Activated CD4-positive, alpha-beta T cell treated with anti-CD3 and anti-CD28 coated beads for 48 hours (primary cell): Measurements from ENCODE around the gene COL4A1.
A peak's percentile ranks its signal among the peaks of the same experiment; 100 is the strongest.

ENCODE experiments used
- DNase-seq: peaks from one replicate; pipeline ENCODE4 v3.0.0-alpha.2; 2020

Gene COL4A1

DNA sequence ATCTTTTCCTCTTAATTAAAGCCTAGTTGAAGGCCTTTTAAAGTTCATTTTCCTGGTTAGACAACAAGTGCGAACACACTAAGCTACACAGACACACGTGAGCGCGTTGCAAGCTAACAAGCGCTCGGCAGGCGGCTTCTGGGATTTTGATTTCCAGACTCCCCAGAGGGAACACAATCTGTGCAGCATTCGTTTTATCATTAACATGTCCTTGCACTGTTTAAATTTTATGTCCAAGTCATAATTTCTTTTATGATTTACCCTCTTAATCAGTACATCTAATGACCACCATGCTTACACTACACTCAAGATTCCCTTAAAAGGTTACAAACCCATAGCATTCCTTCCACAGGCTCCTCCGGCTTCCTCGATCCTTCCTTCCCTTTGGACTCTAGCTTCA lies 16.8 kb downstream of the COL4A1 start:
- no peak for DNase-seq

DNA sequence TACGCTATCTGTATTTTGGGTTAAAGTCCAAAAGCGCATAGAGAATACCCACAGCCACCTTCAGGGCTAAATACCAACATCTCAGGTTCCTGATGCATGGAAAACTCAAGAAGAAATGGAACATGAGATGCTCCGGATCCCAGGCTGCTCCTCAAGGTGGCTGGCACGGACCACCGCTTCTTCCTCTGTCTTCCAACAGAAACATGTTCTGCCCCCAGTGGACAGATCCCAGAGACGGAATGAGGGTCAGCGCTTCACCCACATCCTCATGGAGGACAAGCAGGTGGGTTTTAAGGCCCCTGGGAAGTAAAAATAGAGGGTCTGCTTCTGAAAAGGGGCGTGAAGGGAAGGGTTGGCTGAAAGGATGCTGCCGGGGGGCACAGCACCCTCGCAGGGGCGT lies 17.3 kb downstream of the COL4A1 start:
- DNase-seq, result no peak

DNA sequence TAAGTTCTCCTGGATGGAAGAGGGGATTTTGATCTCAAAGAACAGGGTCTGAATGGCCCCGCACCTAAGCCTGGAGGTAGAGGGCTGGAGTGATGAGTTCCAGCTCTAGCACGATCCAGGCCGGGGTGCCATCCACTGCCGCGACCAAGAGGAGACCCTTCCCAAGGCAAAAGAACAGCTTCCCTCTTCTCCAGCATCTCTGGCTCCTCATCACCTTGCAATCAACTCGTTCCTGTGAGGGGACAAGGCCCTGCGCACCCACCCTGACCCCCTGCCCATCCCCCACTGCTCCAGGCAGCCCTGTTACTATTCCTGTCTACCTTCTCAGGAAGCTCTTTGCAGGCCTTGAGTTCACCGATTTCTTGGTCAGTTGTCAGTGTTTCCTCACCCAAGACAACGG lies 17.8 kb downstream of the COL4A1 start:
- DNase-seq, result no peak

DNA sequence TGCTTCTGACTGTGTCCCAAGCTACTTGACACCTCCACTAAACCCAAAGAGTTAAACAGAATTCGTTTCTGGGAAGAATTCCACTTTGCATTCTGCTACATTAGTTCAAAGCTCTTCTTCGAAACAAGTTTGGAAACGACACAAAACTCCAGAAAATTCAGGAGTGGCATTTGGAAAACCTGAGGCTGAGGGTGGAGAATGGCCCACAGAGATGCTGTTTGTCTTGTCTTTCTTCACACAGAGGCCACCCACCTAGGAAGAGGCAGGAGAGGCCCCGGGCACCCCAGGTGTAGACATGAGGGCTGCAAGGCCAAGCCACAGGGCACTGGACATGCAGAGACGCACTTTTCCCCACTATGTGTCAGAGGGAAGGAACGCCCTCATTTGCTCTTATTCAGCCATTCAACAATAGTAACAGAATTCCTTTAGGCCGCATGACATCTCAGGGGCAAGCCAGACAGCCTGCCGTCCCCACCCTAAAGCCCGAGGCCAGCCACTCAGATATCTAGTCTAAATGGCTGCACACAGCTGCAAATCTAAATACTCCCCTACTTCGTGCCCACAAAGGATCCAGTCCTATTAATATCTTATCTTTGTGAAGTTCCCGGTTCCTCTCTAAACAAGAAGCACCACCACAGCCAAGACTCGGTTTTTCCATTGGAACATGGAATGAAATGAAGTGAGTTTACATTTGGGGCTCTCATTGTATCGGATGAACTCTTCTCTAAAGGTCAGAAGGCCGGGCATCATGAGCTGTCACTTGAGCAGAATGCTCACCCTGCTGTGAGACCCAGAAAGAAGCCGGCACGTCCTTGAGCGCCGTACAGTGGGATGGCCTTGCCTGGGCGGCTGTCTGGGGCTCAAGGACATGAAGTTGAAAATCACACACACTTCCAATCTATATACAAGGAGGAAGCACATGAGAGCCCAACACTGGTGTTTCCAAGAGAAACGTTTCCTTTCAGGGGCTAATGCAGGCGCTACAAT lies 19.8 kb downstream of the COL4A1 start:
- no peak for DNase-seq

DNA sequence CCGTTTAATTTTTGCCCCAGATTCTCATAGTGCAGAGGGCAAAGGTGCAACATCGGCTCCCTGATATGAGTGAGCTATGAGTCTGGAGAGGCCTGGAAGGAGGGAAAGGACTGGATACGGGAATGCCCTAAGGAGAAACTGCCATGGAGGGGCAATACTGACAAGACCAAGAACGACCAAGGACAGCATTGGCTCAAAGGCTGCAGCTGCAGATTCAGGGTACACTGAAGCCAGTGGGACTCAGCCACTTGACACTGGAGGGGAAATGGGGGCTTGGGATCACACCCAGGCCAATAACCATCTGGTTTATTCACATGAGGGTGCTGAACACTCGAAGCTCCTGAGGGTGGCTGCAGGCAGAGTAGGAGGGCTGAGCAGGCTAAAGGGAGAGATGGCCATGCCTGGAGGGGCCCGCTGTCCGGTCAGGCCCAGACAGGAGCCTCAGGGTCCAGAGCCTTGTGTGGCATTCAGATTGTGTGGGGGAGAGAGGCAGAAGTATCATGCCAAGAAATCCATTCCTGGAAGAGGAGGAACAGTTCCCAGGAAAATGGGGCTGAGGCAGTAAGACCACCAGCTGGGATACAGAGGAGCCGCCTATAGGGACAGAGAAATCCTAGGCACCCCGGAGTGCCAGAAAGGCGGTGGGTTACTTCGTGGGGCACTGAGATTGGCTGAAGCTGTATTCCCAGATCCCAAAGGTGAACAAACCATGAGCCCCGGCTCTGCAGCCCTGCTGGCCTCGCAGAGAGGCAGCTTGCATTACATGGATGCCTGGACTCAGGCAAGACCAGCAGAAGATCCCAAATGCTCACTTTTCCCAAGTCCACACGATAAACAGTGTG lies 20.7 kb downstream of the COL4A1 start:
- no peak for DNase-seq

DNA sequence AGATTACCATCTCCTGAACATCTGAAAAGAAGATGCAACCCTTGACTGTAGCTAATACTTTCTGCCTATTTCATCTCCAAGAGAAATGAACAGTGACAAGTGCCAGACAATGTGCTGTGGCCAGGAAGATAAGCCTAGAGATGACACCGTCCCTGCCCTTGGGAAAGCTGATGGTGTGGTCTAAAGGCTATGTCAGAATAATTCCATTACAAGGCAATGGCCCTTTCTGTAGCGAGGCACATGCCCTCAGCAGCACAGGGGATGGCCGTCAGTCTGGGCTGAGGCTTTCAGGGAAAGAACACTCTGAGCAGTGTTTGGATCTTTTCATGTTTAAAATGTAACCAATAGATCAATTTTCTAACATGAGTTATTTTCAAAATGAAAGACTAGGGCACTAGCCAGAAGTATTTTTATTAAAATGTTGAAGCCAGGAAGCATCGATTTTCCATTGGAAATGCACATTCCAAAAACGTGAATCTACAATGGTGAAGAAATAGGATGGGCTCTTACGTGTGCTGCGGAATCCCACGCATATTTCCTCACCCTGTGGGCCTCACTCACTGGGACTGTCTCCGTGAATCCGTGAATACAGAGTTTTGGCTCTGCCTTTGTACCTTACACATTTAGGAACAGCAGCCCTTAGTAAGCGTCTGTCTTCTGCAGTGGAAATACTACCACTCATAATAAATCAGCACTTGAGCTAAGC lies 22.0 kb downstream of the COL4A1 start:
- DNase-seq, result no peak

DNA sequence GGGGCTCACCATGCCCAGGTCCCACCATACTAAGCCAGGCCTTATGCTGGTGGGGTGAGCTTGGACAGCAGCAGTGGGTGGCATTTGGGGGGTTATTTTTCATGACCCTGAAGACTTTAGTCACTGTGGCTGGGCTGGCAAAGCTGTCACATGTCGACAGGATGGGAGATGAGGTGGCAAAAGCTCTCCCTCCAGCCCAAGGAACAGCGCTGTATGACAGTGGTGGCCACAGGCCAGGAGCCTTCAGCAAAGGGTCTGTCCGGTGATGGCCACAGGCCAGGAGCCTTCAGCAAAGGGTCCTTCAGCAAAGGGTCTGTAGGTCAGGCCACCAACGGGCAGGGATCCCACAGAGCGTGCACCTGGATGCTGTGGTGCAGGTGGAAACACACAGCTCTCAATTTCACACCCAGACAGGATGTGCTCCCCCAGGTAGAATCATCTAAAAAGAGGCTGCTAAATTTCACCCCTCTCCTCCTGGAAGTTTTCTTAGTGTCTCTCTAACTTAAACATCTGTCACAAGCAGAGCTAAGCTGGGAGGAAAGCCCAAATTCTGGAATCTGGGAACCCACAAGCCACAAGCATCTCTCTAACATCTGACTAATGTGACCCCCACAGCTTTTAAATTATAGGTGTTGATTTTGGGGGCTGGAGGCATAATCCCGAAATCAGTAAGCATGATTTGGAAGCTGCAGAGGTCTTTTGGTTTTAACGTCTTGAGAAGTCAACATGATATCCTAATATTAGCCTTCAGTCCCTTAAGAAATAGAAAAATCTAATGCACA lies 23.0 kb downstream of the COL4A1 start:
- DNase-seq, result no peak

DNA sequence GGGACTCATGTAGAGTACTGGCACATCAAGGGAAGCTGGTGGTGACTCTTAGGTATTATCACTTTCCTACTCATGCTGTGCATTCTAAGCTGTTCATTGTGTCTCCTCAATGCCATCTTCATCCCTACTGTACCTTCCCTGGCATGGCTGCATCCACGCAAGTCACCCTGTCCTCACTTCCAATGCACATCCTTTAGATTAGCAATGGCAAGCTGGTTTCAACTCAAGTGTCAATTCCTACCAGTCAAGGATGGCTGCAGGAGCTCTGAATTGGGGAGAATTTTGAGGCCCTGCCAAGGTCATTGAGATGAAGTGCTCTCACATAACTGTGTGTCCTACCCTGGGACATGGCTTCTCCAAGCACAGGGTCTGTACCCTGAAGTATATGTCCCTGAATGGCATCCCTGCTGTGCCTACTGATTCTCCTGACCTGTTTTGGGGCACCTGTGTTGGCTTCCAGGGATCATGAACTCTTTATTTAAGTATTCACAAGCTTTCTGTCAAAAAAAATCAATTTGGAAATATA lies 24.6 kb downstream of the COL4A1 start:
- no peak for DNase-seq

DNA sequence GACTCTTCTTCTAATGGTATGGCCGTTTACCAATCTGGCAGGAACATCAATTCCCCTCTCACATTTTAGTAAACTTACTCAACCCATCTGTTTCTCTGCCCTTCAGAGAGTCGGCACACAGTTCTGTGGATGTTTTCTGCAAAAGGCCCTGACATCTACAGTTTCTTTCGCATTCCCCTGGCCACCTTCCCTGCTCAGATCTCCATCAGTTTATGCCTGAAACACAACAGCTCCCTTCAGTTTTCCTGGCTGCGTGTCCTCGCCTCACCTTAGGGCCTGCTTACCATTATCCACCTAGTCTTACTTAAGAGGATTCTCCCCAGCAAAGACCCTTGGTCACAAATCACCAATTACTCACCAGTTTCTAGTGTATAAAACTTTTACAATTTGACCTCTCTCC lies 25.2 kb downstream of the COL4A1 start:
- DNase-seq, result no peak

DNA sequence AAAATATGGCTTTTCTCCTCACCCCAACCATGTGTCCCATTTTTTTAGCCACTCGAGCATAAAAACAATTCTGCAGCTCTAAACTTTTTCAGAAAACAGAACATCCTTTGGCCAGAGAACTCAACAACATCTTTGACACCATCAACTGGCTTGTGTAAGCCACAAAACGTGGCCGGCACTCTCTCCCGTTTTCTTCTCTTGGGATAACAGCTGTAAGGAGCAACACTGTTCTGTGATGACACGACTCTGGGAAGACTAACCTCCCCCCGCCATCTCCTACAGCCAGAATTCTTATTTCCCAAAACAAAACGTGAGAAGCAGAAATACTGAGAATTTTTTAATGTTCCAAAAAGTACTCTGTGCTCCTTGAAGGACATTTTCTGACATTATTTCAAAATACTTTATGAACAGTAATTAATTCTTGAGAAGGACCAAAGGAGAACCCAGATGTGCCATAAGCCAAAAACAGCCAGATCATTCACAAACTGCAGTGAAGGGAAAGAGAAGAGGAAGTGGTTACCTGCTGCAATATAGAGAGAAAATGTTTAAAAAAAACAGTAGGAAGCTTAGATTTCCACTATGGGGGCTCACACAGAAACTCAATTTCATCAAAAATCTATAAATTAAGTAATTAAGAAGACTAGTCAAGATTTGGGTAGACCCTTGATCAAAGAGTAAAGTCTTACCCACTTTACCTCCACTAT lies 25.8 kb downstream of the COL4A1 start:
- no peak for DNase-seq

DNA sequence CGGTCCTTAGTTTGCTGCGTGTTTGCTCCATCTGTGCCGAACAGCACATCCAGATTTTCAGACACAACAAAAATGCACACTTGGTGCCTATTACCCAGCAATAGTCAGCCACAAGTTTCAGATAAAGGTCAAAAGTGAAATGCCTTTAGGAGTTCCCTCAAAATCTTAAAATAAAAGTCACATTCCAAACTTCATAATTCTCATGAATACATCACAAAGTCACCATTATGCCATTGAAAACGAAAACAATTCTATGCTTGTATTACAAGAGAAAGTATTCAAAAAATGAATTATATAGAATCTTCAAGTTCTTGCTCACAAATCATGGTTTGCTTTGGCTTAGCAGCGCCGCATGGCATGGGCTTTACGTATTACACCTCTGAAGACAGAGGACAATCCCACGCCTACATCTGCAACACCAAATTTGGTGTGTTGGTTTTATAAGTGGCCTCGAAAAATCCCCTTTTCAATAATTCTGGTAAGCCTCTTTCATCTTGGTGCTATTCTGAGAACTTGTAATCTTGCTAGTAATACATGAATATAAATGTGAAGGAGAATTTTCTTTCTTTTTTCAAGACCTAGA lies 26.6 kb downstream of the COL4A1 start:
- peak; percentile 6 for DNase-seq

DNA sequence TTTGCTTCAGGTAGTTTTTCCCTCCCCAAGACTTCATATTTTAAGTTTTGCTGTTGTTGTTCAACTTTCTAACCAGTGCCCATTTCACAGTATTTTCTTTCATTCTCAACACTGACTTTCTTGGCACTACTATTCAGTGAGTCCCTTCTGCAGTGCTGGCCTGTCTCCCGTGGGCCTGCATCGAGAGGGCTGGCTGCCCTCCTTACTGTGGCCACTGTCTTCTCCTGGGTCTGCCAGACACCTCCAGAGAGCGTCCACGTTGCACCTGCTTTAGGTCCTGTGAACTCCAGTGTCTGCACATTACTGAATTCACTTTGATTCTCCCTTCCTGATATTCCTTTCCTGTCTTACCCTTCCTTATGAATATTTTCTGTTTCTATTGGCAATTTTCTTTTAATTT lies 27.3 kb downstream of the COL4A1 start:
- no peak for DNase-seq

DNA sequence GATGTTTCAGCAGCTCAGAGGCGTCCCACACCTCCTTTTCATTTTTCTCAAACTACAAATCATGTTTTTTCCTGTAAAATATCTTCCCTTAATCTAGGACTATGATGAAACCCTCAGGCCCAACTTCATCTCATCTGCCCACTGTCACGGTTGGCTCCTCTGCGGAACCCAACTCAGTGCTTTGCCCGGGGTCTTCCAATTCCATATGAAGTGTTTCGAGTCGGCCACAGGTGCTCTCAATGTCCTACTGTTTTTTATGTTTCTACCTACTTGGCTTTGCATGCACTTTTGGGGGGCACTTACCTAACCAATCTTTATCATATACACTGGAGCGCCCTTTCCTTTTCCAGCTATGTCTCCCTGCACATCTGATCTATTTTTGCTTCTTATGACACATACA lies 28.1 kb downstream of the COL4A1 start:
- DNase-seq, result no peak

DNA sequence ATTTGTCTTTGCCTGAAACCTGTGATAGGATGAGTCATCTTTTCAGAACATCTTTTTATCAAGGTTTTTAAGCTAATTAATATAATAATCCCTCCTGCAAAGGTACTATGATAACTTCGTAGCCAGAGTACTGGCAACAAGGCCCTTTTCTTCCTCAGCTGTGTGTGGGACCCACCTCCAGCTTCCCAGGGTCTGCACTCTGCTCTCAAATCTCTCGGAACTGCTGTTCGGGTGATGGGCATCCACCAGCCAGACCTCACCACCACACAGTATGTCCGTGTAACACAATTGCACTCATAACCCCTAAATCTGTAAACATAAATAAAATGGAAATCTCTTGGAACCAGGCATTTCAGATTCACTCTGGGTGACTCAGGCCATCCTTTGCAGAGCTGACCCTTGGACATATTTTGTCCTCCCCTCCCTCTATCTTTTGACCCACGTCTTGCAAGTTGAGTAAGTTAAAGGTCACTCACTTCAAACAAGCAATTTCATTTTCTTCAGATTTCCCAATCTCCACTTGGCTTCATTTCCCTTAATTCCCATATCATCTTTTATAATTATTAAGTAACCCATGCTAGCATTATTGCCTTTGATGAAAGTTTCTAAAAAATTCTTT lies 29.5 kb downstream of the COL4A1 start:
- DNase-seq, result no peak

DNA sequence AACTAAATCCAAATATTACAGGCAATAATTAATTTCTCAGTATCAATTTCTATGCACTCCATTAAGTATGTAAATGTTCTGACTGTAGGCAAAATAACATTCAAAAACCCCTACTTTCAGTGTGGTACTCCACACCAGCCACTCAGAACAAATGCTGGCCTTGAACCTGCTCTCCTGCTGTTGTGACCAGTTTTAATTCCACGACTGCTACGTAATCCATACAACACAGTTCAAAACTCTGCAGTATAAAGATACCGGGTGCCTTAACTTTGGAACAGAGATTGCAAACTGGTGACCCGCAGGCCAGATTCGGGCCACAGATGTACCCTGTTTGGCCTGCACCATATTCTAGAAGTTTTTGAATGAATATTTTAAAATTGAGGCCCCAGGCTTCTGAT lies 30.4 kb downstream of the COL4A1 start:
- no peak for DNase-seq

DNA sequence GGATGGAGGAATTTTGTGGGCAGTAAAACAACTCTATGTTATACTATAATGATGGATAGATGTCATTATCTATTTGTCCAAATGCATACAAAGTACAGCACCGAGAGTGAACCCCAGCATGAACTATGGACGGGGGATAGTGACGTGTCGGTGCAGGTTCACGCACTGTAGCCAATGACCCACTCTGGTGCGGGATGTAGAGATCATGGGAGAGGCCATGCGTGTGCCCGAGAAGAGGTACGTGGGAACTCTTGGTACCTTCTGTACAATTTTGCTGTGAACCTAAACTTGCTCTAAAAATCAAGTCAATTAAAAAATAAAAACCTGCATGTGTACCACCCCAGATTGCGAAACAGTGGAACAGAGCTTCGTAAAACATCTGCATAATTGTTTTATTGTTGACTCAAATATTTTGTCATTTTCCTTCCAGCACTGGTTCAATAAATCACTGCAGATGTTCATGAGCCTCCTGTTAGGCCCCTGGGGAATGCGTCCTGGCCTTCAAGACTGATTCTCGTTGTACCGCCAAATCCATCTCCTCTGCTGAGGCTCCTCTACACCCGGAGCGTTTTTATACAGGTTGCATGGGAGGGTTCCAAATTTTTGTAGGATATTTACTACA lies 30.9 kb downstream of the COL4A1 start:
- DNase-seq, result no peak

DNA sequence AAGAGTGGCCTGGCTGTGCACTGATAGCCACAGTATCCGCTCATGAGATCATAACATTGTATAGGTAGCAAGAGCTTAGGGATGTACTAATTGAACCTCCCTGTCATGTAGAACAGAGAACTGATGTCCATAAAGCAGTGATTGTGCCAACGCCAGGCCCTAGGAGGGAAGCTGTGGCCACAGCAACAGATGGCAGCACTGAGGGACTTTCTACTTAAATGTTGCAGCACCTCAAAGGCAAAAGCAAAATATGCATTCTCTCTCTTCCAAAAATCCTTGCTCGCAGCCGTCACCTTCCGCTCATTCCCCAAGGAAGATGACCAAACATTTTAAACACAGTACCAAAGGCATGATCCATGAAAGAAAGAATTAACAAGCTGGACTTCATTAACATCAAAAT lies 32.3 kb downstream of the COL4A1 start:
- no peak for DNase-seq

DNA sequence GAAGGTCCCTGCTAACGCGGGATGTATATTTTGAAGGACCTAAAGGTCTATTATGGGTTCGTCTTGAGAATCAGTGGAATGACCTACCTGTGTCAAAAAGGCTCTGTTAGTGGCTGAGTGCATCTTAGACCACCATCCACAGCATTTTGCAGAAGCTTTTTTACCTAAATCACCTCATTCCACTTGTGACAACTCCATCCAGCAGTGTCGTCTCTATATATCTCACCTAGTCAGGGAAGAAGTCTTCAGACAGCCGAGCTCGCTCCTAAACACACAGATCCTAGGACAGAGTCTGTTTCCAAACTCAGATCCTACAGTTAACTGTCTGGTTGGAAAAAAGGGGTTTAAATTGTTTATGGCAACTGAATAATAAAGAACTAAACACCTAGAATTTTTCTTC lies 33.7 kb downstream of the COL4A1 start:
- no peak for DNase-seq

DNA sequence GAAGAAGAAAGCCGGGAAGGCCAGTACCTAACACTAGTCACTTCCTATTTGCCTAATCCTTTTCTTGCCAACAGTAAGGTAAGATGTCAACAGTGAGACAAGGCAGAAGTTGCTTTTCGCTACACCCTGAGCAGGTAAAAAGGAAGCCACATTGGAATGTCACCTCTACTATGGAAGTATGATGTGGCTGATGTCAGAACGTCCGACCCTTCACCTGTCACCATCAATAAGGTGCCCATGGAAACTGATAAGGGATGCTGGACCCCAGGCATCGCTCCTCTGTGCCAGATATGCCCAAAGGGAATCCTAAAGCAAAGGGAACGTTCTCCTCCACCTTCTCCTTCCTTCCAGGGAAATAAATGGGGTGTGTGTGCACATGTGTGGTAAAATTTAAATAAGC lies 34.3 kb downstream of the COL4A1 start:
- no peak for DNase-seq

DNA sequence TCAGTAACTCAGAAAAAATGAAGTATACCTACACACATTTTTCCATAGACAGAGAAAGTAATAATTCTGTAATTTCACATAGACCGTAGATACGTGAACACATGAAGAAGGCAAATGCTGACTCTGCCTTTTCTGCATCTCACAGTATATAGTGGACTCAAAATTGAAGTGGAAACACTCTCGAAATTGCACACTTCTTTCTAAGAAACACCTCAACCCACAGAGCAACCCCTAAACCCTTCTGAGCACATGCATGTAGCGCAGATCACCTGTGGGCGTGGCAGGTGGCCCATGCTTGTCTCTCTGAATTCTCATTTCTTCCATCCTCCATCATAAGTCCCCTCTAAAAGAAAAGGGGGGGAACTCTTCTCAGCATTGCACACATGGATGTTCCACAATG lies 34.7 kb downstream of the COL4A1 start:
- no peak for DNase-seq
